ENCODE measurements around the gene SHROOM3. TPM values are rescaled to one million over a fixed set of nuclear protein-coding genes. Genes with fewer than 3 reads are reported as not detected.

SHROOM3 gene
- total RNA-seq, 2 donors from 2014 or later: 139 to 171 TPM

GRCh38 chr4:76538296-76538695 lies 103.3 kb downstream of the SHROOM3 start:
- H3K9me3 ChIP-seq: no peaks in the 10 kb centered on the region
- peaks cover 0 to 10% of the 10 kb centered on the region in 2 donors for H3K4me1 ChIP-seq (ENCODE audit: control insufficient read depth in 1 of 2, low read depth in 2 of 2)
- DNase-seq (ENCODE audit: low spot score): no peak
- no peak for TF ChIP-seq CTCF (IDR thresholded peaks at IDR 0.05)
- H3K36me3 ChIP-seq: no peaks in the 10 kb centered on the region
- no peak for ATAC-seq (ENCODE audit: insufficient number of reproducible peaks, low FRiP score, low read depth)
- no peaks in the 10 kb centered on the region for H3K27me3 ChIP-seq (replicated peaks; ENCODE audit: insufficient read depth)
- no peak overlapping the region for H3K4me3 ChIP-seq
- no peak overlapping the region for H3K27ac ChIP-seq

DNA sequence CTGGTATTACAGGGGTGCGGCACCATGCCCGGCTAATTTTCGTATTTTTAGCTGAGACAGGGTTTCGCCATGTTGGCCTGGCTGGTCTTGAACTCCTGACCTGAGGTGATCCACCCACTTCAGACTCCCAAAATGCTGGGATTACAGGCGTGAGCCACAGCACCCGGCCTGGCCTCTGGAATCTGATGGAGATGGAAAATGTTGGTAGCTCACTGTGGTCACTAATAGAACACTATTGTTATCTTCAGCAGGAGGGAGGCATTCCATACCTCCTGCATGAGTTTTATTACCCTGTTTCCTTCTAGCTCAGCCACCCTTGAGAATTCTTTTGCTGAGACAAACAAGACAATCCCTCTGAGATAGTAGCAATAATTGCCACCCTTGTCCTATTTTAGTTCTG lies 105.0 kb downstream of the SHROOM3 start:
- H3K4me3 ChIP-seq: no peak overlapping the region
- H3K27me3 ChIP-seq (replicated peaks; ENCODE audit: insufficient read depth): no peaks in the 10 kb centered on the region
- ATAC-seq (ENCODE audit: insufficient number of reproducible peaks, low FRiP score, low read depth) (no peak), DNase-seq (ENCODE audit: low spot score) (no peak)
- no peak overlapping the region for H3K27ac ChIP-seq
- no peak for TF ChIP-seq CTCF (IDR thresholded peaks at IDR 0.05)
- H3K4me1 ChIP-seq (ENCODE audit: control insufficient read depth in 1 of 2, low read depth in 2 of 2): peaks cover 0 to 10% of the 10 kb centered on the region in 2 donors
- H3K9me3 ChIP-seq: no peaks in the 10 kb centered on the region
- no peaks in the 10 kb centered on the region for H3K36me3 ChIP-seq

DNA sequence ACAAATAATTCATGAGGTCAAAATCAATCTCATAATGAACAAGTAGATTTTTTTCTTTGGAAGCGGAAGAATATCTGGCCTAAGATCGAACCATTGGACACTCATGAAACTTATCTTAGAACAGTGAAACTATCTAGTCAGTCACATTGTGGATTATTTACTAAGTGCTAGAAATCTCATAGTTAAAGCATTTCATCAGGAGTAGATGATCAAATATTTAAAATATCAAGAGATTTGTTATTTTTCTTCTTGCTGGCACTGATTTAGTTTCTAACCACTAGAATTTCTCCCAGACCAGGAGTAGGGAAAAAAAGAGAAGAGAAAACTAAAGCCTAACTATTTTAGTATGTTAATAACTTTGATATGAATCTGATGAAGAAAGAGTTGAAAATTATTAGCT lies 105.5 kb downstream of the SHROOM3 start:
- H3K36me3 ChIP-seq: no peaks in the 10 kb centered on the region
- H3K9me3 ChIP-seq: no peaks in the 10 kb centered on the region
- TF ChIP-seq CTCF (IDR thresholded peaks at IDR 0.05): no peak
- H3K27ac ChIP-seq: no peak overlapping the region
- H3K4me1 ChIP-seq (ENCODE audit: control insufficient read depth in 1 of 2, low read depth in 2 of 2): peaks cover 0 to 12% of the 10 kb centered on the region in 2 donors
- no peak for DNase-seq (ENCODE audit: low spot score)
- no peaks in the 10 kb centered on the region for H3K27me3 ChIP-seq (replicated peaks; ENCODE audit: insufficient read depth)
- H3K4me3 ChIP-seq: no peak overlapping the region
- ATAC-seq (ENCODE audit: insufficient number of reproducible peaks, low FRiP score, low read depth): no peak

DNA sequence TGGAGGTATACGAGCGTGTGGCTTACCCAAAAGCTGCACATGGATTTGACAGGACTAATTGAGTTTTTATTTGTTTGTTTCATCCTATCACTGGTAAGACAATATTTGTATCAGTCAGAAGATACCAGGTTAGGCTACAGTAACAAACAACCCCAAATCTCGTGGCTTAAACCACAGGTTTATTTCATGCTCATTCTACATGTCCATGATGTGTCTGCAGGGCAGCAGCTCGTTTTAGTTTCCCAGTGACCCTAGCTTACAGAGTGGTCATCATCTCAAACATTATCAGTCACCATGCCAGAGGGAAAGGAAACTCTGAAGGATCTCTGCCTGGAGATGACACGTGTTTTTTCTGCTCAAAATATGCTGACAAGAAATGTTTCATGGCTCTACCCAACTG lies 108.3 kb downstream of the SHROOM3 start:
- H3K36me3 ChIP-seq: no peaks in the 10 kb centered on the region
- no peak overlapping the region for H3K4me3 ChIP-seq
- no peaks in the 10 kb centered on the region for H3K9me3 ChIP-seq
- no peak for ATAC-seq (ENCODE audit: insufficient number of reproducible peaks, low FRiP score, low read depth)
- no peak for TF ChIP-seq CTCF (IDR thresholded peaks at IDR 0.05)
- H3K27me3 ChIP-seq (replicated peaks; ENCODE audit: insufficient read depth): no peaks in the 10 kb centered on the region
- DNase-seq (ENCODE audit: low spot score): no peak
- H3K27ac ChIP-seq: no peak overlapping the region
- H3K4me1 ChIP-seq (ENCODE audit: control insufficient read depth in 1 of 2, low read depth in 2 of 2): peaks cover 8 to 33% of the 10 kb centered on the region in 2 donors

GRCh38 chr4:76544725-76545124 lies 109.7 kb downstream of the SHROOM3 start:
- no peak overlapping the region for H3K27ac ChIP-seq
- H3K4me1 ChIP-seq (ENCODE audit: control insufficient read depth in 1 of 2, low read depth in 2 of 2): peaks cover 8 to 35% of the 10 kb centered on the region in 2 donors
- TF ChIP-seq CTCF (IDR thresholded peaks at IDR 0.05): no peak
- H3K27me3 ChIP-seq (replicated peaks; ENCODE audit: insufficient read depth): no peaks in the 10 kb centered on the region
- no peak overlapping the region for H3K4me3 ChIP-seq
- H3K9me3 ChIP-seq: no peaks in the 10 kb centered on the region
- ATAC-seq (ENCODE audit: insufficient number of reproducible peaks, low FRiP score, low read depth) (no peak), DNase-seq (ENCODE audit: low spot score) (no peak)
- no peaks in the 10 kb centered on the region for H3K36me3 ChIP-seq
